Upper lobe of left lung (tissue), 4 donors: Measurements from ENCODE around the gene SPTLC3.

Experiments
- CTCF ChIP-seq, 6 experiments: fragments of 450-650 bp in 4 of 6; fragments of 200-600 bp in 2 of 6; sonication (generic) in 2 of 6; IDR thresholded peaks; one replicate each; pipeline ENCODE4 v1.5.1; 2016 to 2019; ENCODE audit warnings: antibody characterized with exemption in 6 of 6
- EP300 ChIP-seq, 4 donors: sonication (generic); formaldehyde crosslinking; IDR thresholded peaks; one replicate each; pipeline ENCODE4 v1.5.1; 2017; ENCODE audit warnings: antibody characterized with exemption in 4 of 4, control low read depth in 2 of 4
- POLR2A ChIP-seq, 4 donors: fragments of 450-650 bp; IDR thresholded peaks; one replicate each; pipeline ENCODE4 v1.5.1; 2016 to 2017; ENCODE audit warnings: antibody characterized with exemption in 4 of 4, mild to moderate bottlenecking in 2 of 4

- TF ChIP-seq CTCF (IDR thresholded peaks at IDR 0.05) (no peak), POLR2A (IDR thresholded peaks at IDR 0.05) (no peak), EP300 (IDR thresholded peaks at IDR 0.05) (no peak)
Observed at GRCh38 chr20:13180986-13181889, 172.5 kb downstream of the SPTLC3 start.
